PC-3 (cell line): ENCODE results near the gene GUCY1B1. TPM values are rescaled to one million over a fixed set of nuclear protein-coding genes. Genes with fewer than 3 reads are reported as not detected.

Experiments
- ATAC-seq: fragments of 200-7000 bp; cut with Tn5 transposase; 2 replicates; pipeline ENCODE4 v1.9.1; 2020; ENCODE audit warnings: mild to moderate bottlenecking, moderate library complexity
- BruUV-seq: library from RNA; stranded (reverse); fragments of 400-500 nt; replicated peaks from 2 replicates; lab custom pipeline; 2021; lab: Mats Ljungman, UMichigan
- CTCF ChIA-PET: fragments of 300-600 bp; sonication (Branson Sonifier 250); formaldehyde crosslinking; loops from one replicate; lab custom pipeline; 2022; ENCODE audit warnings: antibody characterized with exemption; lab: Charles Lee
- POLR2A ChIA-PET: fragments of 300-600 bp; sonication (Branson Sonifier 250); formaldehyde crosslinking; loops from one replicate; lab custom pipeline; 2022; ENCODE audit warnings: antibody characterized with exemption; ENCODE audit not compliant: unreplicated experiment; lab: Charles Lee
- DNase-seq: peaks from one replicate; pipeline ENCODE4 v3.0.0-alpha.2; 2015
- H2AFZ ChIP-seq: fragments of 300-600 bp; sonication (generic); 2 replicates; pipeline ENCODE4 v1.6.0; 2016; ENCODE audit warnings: antibody characterized with exemption, low read length
- H3F3A ChIP-seq: fragments of 300-600 bp; sonication (generic); one replicate; pipeline ENCODE4 v1.6.0; 2017; ENCODE audit warnings: antibody characterized with exemption, low read length, control low read depth, mild to moderate bottlenecking; ENCODE audit not compliant: unreplicated experiment
- H3K27ac ChIP-seq: fragments of 300-600 bp; sonication (generic); 2 replicates; pipeline ENCODE4 v1.5.1; 2016; ENCODE audit warnings: mild to moderate bottlenecking, low read length
- H3K27me3 ChIP-seq: fragments of 300-600 bp; sonication (generic); 2 replicates; pipeline ENCODE4 v1.6.1; 2016; ENCODE audit warnings: low read length, mixed read lengths
- H3K36me3 ChIP-seq: fragments of 300-600 bp; sonication (generic); 2 replicates; pipeline ENCODE4 v1.6.1; 2016; ENCODE audit warnings: low read depth, mixed run types, low read length, mixed read lengths
- H3K4me1 ChIP-seq: fragments of 300-600 bp; sonication (generic); 2 replicates; pipeline ENCODE4 v1.5.1; 2016; ENCODE audit warnings: low read length; ENCODE audit not compliant: insufficient read depth
- H3K4me2 ChIP-seq: fragments of 300-600 bp; sonication (generic); 2 replicates; pipeline ENCODE4 v1.6.0; 2016; ENCODE audit warnings: low read length
- H3K4me3 ChIP-seq: fragments of 300-600 bp; sonication (generic); 2 replicates; pipeline ENCODE4 v1.5.1; 2016; ENCODE audit warnings: mild to moderate bottlenecking, low read length, mixed read lengths
- H3K79me2 ChIP-seq: fragments of 300-600 bp; sonication (generic); 2 replicates; pipeline ENCODE4 v1.6.1; 2017; ENCODE audit warnings: low read length, mixed read lengths
- H3K9ac ChIP-seq: fragments of 300-600 bp; sonication (generic); 2 replicates; pipeline ENCODE4 v1.6.0; 2016; ENCODE audit warnings: mild to moderate bottlenecking, low read length
- H3K9me2 ChIP-seq: fragments of 300-600 bp; sonication (generic); replicated peaks from 2 replicates; pipeline ENCODE4 v1.6.1; 2016; ENCODE audit warnings: mixed run types, low read length, mixed read lengths
- H3K9me3 ChIP-seq: fragments of 300-600 bp; sonication (generic); 2 replicates; pipeline ENCODE4 v1.6.1; 2016; ENCODE audit warnings: low read length, mixed read lengths
- H4K20me1 ChIP-seq: fragments of 300-600 bp; sonication (generic); 2 replicates; pipeline ENCODE4 v1.6.1; 2016; ENCODE audit warnings: low read length, mixed read lengths
- EZH2 ChIP-seq: fragments of 300-600 bp; sonication (generic); IDR thresholded peaks from one replicate; pipeline ENCODE4 v1.6.1; 2017; ENCODE audit warnings: antibody characterized with exemption, mild to moderate bottlenecking, low read length; ENCODE audit not compliant: unreplicated experiment
- EZH2phosphoT487 ChIP-seq: fragments of 300-600 bp; sonication (generic); IDR thresholded peaks from 2 replicates; pipeline ENCODE4 v1.6.1; 2018; ENCODE audit warnings: mild to moderate bottlenecking, antibody characterized with exemption, low read length, borderline replicate concordance
- intact Hi-C: fragments of 100-400 bp; cut with micrococcal nuclease; formaldehyde crosslinking; loops from 2 replicates; pipeline ENCODE4 v1.9.0; 2023
- total RNA-seq: library from RNA; depleted of rRNA; stranded (reverse); fragments of >200 nt; gene quantifications from 2 replicates; pipeline ENCODE4 v1.2.3, GENCODE V29; 2014
- TF ChIP-seq, protein P1 (sequence below): fragments of 300-600 bp; sonication (generic); conservative IDR thresholded peaks from 2 replicates; pipeline ENCODE4 v1.5.1; 2017; ENCODE audit warnings: antibody characterized with exemption, low read depth, mild to moderate bottlenecking, low read length

Gene GUCY1B1
- total RNA-seq, 1 experiment from 2014 or later: 4.4 TPM

DNA sequence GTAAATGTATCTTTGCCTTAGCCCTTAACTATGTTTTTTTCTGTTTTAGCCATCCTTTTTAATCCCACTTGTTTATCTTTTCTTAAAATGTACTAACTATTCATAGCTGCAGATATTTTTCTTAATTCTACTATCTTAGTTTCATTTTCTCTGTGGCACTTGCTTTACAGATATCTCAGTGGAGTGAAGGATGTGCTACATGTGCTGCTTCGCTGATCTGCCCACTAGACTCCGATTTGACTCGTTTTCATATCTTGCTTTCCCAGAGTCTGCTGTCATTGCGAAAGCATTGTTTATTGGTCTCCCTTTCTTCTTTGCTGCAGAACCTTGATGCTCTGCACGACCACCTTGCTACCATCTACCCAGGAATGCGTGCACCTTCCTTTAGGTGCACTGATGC, 30.6 kb downstream of the GUCY1B1 start:
- ChIA-PET POLR2A (interaction anchor here (0.6 kb wide), 1 partner anchor 31 kb away, joined by 3 read pairs; the partner anchor contains the start of gene GUCY1B1), CTCF (no interaction called here)
- BruUV-seq: no TSS peak
- TF ChIP-seq, protein P1, sequence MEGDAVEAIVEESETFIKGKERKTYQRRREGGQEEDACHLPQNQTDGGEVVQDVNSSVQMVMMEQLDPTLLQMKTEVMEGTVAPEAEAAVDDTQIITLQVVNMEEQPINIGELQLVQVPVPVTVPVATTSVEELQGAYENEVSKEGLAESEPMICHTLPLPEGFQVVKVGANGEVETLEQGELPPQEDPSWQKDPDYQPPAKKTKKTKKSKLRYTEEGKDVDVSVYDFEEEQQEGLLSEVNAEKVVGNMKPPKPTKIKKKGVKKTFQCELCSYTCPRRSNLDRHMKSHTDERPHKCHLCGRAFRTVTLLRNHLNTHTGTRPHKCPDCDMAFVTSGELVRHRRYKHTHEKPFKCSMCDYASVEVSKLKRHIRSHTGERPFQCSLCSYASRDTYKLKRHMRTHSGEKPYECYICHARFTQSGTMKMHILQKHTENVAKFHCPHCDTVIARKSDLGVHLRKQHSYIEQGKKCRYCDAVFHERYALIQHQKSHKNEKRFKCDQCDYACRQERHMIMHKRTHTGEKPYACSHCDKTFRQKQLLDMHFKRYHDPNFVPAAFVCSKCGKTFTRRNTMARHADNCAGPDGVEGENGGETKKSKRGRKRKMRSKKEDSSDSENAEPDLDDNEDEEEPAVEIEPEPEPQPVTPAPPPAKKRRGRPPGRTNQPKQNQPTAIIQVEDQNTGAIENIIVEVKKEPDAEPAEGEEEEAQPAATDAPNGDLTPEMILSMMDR: no peak
- TF ChIP-seq EZH2: no peak
- no peak for TF ChIP-seq EZH2phosphoT487
- no peaks in the 10 kb centered on the region for H3F3A ChIP-seq
- no peaks in the 10 kb centered on the region for H3K9me2 ChIP-seq
- no peak overlapping the region for H3K27ac ChIP-seq
- H3K79me2 ChIP-seq: no peaks in the 10 kb centered on the region
- no peaks in the 10 kb centered on the region for H4K20me1 ChIP-seq
- H2AFZ ChIP-seq: no peak overlapping the region
- no peak overlapping the region for H3K9ac ChIP-seq
- H3K4me1 ChIP-seq: peaks cover 3% of the 10 kb centered on the region
- intact Hi-C loops: no loop called here
- DNase-seq (no peak), ATAC-seq (no peak)
- H3K4me3 ChIP-seq: no peak overlapping the region
- H3K36me3 ChIP-seq: no peaks in the 10 kb centered on the region; the same call in 1 of the 2 replicates
- no peak overlapping the region for H3K4me2 ChIP-seq
- H3K9me3 ChIP-seq: no peaks in the 10 kb centered on the region
- no peaks in the 10 kb centered on the region for H3K27me3 ChIP-seq

DNA sequence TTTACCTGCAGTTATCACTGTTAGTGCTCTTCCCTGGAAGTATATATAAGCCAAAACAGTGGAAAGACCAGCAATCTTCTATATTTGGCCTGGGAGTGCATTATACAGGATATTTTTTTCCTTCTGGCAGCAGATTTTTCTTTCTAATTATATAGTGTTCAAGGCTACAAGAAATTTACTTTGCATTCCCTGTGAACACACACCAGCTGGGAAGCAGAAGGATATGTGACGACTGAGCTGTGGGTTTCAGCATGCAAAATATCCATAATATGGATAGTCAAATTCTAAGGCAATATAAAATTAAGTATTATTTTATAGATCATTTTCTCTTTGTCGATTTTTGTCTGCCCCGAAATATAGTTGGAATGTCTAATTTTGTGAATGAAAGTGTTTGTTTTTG, 31.2 kb downstream of the GUCY1B1 start:
- Histone ChIP-seq H3K79me2 (no peaks in the 10 kb centered on the region), H3K9me3 (no peaks in the 10 kb centered on the region), H3K9ac (no peak overlapping the region), H3K4me2 (no peak overlapping the region), H3K27me3 (no peaks in the 10 kb centered on the region), H3K27ac (no peak overlapping the region), H3F3A (no peaks in the 10 kb centered on the region), H2AFZ (no peak overlapping the region), H3K9me2 (no peaks in the 10 kb centered on the region), H4K20me1 (no peaks in the 10 kb centered on the region), H3K4me3 (no peak overlapping the region), H3K36me3 (no peaks in the 10 kb centered on the region; the same call in 1 of the 2 replicates), H3K4me1 (peaks cover 3% of the 10 kb centered on the region)
- ATAC-seq (no peak), DNase-seq (no peak)
- ChIA-PET CTCF (no interaction called here), POLR2A (no interaction called here)
- BruUV-seq: no TSS peak
- intact Hi-C loops: no loop called here
- TF ChIP-seq EZH2phosphoT487 (no peak), EZH2 (no peak)
- TF ChIP-seq, protein P1: no peak

GRCh38 chr4:155794589-155795236, 35.9 kb downstream of the GUCY1B1 start:
- no peaks in the 10 kb centered on the region for H3F3A ChIP-seq
- no peak for TF ChIP-seq EZH2phosphoT487
- TF ChIP-seq, protein P1: no peak
- TF ChIP-seq EZH2: no peak
- CTCF ChIA-PET: interaction anchor here (1.1 kb wide), 1 partner anchor 159 kb away, joined by 5 read pairs; no protein-coding TSS in a partner anchor

More at GRCh38 chr4:155794589-155795236, 35.9 kb downstream of the GUCY1B1 start:
- Histone ChIP-seq H3K9me3 (no peaks in the 10 kb centered on the region), H2AFZ (no peak overlapping the region), H3K4me2 (no peak overlapping the region), H3K9ac (no peak overlapping the region), H3K27me3 (no peaks in the 10 kb centered on the region), H3K79me2 (no peaks in the 10 kb centered on the region), H3K27ac (no peak overlapping the region), H3K4me1 (no peaks in the 10 kb centered on the region), H3K4me3 (no peak overlapping the region), H4K20me1 (no peaks in the 10 kb centered on the region), H3K36me3 (no peaks in the 10 kb centered on the region), H3K9me2 (no peaks in the 10 kb centered on the region)
- intact Hi-C loops: no loop called here
- DNase-seq (no peak), ATAC-seq (no peak)
- no TSS peak for BruUV-seq
- POLR2A ChIA-PET: no interaction called here
